ENCODE data around the gene MLLT1.

Gene MLLT1

GRCh38 chr19:6226012-6226411 lies 53.8 kb downstream of the MLLT1 start:
- Histone ChIP-seq H3K27ac (no peak overlapping the region), H3K4me3 (no peak overlapping the region)
- no peak for DNase-seq (ENCODE audit: low spot score)
- TF ChIP-seq, protein P1, sequence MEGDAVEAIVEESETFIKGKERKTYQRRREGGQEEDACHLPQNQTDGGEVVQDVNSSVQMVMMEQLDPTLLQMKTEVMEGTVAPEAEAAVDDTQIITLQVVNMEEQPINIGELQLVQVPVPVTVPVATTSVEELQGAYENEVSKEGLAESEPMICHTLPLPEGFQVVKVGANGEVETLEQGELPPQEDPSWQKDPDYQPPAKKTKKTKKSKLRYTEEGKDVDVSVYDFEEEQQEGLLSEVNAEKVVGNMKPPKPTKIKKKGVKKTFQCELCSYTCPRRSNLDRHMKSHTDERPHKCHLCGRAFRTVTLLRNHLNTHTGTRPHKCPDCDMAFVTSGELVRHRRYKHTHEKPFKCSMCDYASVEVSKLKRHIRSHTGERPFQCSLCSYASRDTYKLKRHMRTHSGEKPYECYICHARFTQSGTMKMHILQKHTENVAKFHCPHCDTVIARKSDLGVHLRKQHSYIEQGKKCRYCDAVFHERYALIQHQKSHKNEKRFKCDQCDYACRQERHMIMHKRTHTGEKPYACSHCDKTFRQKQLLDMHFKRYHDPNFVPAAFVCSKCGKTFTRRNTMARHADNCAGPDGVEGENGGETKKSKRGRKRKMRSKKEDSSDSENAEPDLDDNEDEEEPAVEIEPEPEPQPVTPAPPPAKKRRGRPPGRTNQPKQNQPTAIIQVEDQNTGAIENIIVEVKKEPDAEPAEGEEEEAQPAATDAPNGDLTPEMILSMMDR (IDR thresholded peaks at IDR 0.05) = no peak

- no peak overlapping the region for H3K27ac ChIP-seq
- no peak overlapping the region for H3K4me3 ChIP-seq
- TF ChIP-seq, protein P1 (IDR thresholded peaks at IDR 0.05) = no peak
- no peak for DNase-seq (ENCODE audit: low spot score)
These were observed 54.4 kb downstream of the MLLT1 start for GRCh38 chr19:6225232-6225865.

DNA sequence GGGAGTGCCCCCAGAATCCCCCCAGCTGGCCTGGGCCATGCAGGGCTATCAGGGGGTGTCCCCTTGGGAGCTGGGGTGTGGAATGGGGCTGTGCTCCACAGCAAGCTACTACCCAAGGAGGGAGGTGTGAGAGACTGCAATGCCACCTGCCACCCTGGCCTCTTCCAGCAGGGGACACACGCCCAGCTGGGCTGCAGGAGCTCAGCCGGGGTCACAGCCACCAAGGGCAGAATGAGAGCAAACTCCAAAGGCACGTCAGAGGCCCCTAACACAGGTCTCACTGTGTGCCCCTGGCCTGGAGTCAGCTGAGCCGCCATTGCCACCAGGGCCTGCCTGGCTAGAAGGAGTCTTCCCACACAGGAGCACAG lies 55.5 kb downstream of the MLLT1 start:
- TF ChIP-seq, protein P1 (IDR thresholded peaks at IDR 0.05) = no peak
- DNase-seq (ENCODE audit: low spot score) = no peak
- H3K4me3 ChIP-seq = no peak overlapping the region
- no peak overlapping the region for H3K27ac ChIP-seq

DNA sequence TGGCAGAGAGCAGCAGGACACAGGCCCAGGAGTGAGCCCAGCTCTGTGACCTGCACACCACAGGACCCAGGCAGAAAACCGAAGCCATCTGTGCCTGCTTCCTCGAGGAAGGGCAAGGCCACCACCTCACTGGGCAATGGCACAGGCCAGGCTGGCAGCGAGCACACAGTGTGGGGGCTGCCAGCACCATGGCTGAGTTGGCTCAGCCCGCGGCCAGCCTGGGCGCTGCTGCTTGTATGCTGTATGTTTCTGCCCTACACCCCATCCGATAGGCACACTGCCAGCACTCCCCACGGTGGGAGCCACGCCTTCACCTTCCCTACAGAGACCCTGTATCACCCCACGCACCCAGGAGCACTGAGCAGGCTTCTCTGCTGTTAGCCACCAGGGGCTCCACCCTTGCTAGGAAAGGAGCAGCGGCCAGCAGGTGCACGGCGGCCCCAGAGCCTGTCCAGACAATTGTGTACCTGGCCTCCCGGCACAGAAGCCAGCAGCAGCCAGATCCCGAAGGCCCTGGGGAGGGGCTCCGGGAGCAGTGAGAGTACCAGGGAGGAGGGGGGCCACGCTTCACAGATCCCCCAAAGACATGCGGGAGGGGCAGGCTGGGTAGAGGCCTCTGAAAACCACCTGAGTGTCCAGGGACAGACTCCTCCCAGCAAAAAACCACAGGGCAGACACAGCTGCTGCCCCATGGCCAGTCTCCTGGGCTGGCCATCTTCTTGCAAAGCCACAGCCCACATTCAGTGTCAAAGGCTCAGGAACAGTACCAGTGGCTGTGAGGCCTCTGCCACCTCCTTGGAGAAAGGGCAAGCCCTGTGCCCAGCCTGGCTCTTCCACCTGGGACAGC lies 56.1 kb downstream of the MLLT1 start:
- no peak overlapping the region for H3K4me3 ChIP-seq
- DNase-seq (ENCODE audit: low spot score) = no peak
- TF ChIP-seq, protein P1 (IDR thresholded peaks at IDR 0.05) = no peak
- peak overlapping the region in 1 of 2 donors; percentile 28 for H3K27ac ChIP-seq

GRCh38 chr19:6222884-6223283 lies 56.9 kb downstream of the MLLT1 start:
- TF ChIP-seq, protein P1 (IDR thresholded peaks at IDR 0.05) = no peak
- H3K4me3 ChIP-seq = no peak overlapping the region
- H3K27ac ChIP-seq = no peak overlapping the region
- no peak for DNase-seq (ENCODE audit: low spot score)

GRCh38 chr19:6221878-6222746 lies 57.7 kb downstream of the MLLT1 start:
- no peak for DNase-seq (ENCODE audit: low spot score)
- Histone ChIP-seq H3K4me3 (no peak overlapping the region), H3K27ac (no peak overlapping the region)
- TF ChIP-seq, protein P1 (IDR thresholded peaks at IDR 0.05) = no peak

Data from coronary artery (tissue), 2 donors.